IMR-90 (cell line): ENCODE measurements around the gene SIGLEC7. TPM values are rescaled to one million over a fixed set of nuclear protein-coding genes. Genes with fewer than 3 reads are reported as not detected.

Source experiments
- ATAC-seq: fragments of 200-7000 bp; cut with Tn5 transposase; 2 replicates; pipeline ENCODE4 v1.9.1; 2020; ENCODE audit warnings: low read depth, mild to moderate bottlenecking, moderate library complexity
- BruUV-seq: library from RNA; stranded (reverse); fragments of 400-500 nt; replicated peaks from 2 replicates; lab custom pipeline; 2021; lab: Mats Ljungman, UMichigan
- CTCF ChIA-PET: fragments of 300-600 bp; formaldehyde crosslinking; extraction: SDS; loops from one replicate; lab custom pipeline; 2021; ENCODE audit warnings: antibody characterized with exemption; lab: Yijun Ruan, JAX
- POLR2A ChIA-PET: fragments of 300-600 bp; sonication (Branson Sonifier 250); formaldehyde crosslinking; loops from one replicate; lab custom pipeline; 2022; ENCODE audit warnings: antibody characterized with exemption; ENCODE audit not compliant: unreplicated experiment; lab: Charles Lee
- DNase-seq: peaks from one replicate; pipeline ENCODE4 v3.0.0; 2013
- H2AFZ ChIP-seq: replicated peaks from 2 replicates; pipeline ENCODE3; 2013; ENCODE audit warnings: low read length, mild to moderate bottlenecking; ENCODE audit not compliant: poor library complexity
- H2AK5ac ChIP-seq: 2 replicates; pipeline ENCODE4 v1.6.1; 2013; ENCODE audit warnings: low read depth, low read length, inconsistent platforms
- H2AK9ac ChIP-seq: replicated peaks from 2 replicates; pipeline ENCODE3; 2013; ENCODE audit warnings: mild to moderate bottlenecking, low read depth, low read length, moderate library complexity; ENCODE audit not compliant: poor library complexity
- H2BK120ac ChIP-seq: 2 replicates; pipeline ENCODE4 v1.6.1; 2013; ENCODE audit warnings: low read depth, low read length, inconsistent platforms
- H2BK15ac ChIP-seq: 3 replicates; pipeline ENCODE4 v1.6.1; 2013; ENCODE audit warnings: low read depth, low read length, inconsistent platforms
- H2BK20ac ChIP-seq: 2 replicates; pipeline ENCODE4 v1.6.1; 2013; ENCODE audit warnings: low read depth, mild to moderate bottlenecking, inconsistent platforms, low read length, moderate library complexity
- H2BK5ac ChIP-seq: 2 replicates; pipeline ENCODE4 v1.6.1; 2013; ENCODE audit warnings: mild to moderate bottlenecking, low read depth, low read length, inconsistent platforms; ENCODE audit not compliant: poor library complexity, severe bottlenecking
- H3K14ac ChIP-seq: replicated peaks from 2 replicates; pipeline ENCODE4 v1.6.1; 2013; ENCODE audit warnings: low read depth, low read length, inconsistent platforms
- H3K18ac ChIP-seq: 2 replicates; pipeline ENCODE4 v1.6.1; 2013; ENCODE audit warnings: low read depth, low read length, control low read depth
- H3K23ac ChIP-seq: 2 replicates; pipeline ENCODE4 v1.6.1; 2013; ENCODE audit warnings: low read depth, low read length, inconsistent platforms
- H3K27ac ChIP-seq: 2 replicates; pipeline ENCODE4 v1.5.1; 2013; ENCODE audit warnings: mild to moderate bottlenecking, control low read depth, low read length; ENCODE audit not compliant: insufficient read depth
- H3K27me3 ChIP-seq: 2 replicates; pipeline ENCODE4 v1.6.1; 2013; ENCODE audit warnings: low read length; ENCODE audit not compliant: control insufficient read depth, insufficient read depth
- H3K36me3 ChIP-seq: 2 replicates; pipeline ENCODE4 v1.6.1; 2013; ENCODE audit warnings: low read length, mixed read lengths; ENCODE audit not compliant: control insufficient read depth, insufficient read depth
- H3K4ac ChIP-seq: 2 replicates; pipeline ENCODE4 v1.6.1; 2013; ENCODE audit warnings: low read depth, low read length, inconsistent platforms
- H3K4me1 ChIP-seq: 2 replicates; pipeline ENCODE4 v1.6.1; 2013; ENCODE audit warnings: low read length, mixed read lengths; ENCODE audit not compliant: control insufficient read depth, insufficient read depth
- H3K4me2 ChIP-seq: 2 replicates; pipeline ENCODE4 v1.6.1; 2013; ENCODE audit warnings: low read depth, mild to moderate bottlenecking, control low read depth, low read length, moderate library complexity
- H3K4me3 ChIP-seq: 2 replicates; pipeline ENCODE4 v1.5.1; 2013; ENCODE audit warnings: low read depth, mild to moderate bottlenecking, control low read depth, low read length, moderate library complexity; ENCODE audit not compliant: insufficient read depth
- H3K56ac ChIP-seq: 2 replicates; pipeline ENCODE4 v1.6.1; 2013; ENCODE audit warnings: low read length, inconsistent platforms; ENCODE audit not compliant: insufficient read depth; ENCODE audit errors: extremely low read depth
- H3K79me1 ChIP-seq, 2 experiments: 2 replicates each; pipeline ENCODE4 v1.6.1; 2013; ENCODE audit warnings: low read length in 2 of 2, inconsistent platforms in 1 of 2, low read depth in 1 of 2
- H3K9ac ChIP-seq: 2 replicates; pipeline ENCODE4 v1.6.1; 2013; ENCODE audit warnings: low read depth, low read length, control low read depth
- H3K9me1 ChIP-seq: 2 replicates; pipeline ENCODE4 v1.6.1; 2013; ENCODE audit warnings: low read length, inconsistent platforms; ENCODE audit not compliant: insufficient read depth
- H3K9me3 ChIP-seq: 2 replicates; pipeline ENCODE4 v1.6.1; 2013; ENCODE audit warnings: low read length; ENCODE audit not compliant: control insufficient read depth, insufficient read depth
- H4K20me1 ChIP-seq: 2 replicates; pipeline ENCODE4 v1.6.1; 2013; ENCODE audit warnings: low read length, inconsistent platforms; ENCODE audit not compliant: insufficient read depth
- H4K5ac ChIP-seq: 2 replicates; pipeline ENCODE4 v1.6.1; 2013; ENCODE audit warnings: mild to moderate bottlenecking, low read depth, low read length, control low read depth
- H4K8ac ChIP-seq, 2 experiments: 2 replicates each; pipeline ENCODE4 v1.6.1; 2013; ENCODE audit warnings: low read depth in 2 of 2, low read length in 2 of 2, control low read depth in 1 of 2, inconsistent platforms in 1 of 2
- H4K91ac ChIP-seq: 2 replicates; pipeline ENCODE4 v1.6.1; 2013; ENCODE audit warnings: low read depth, low read length, inconsistent platforms; ENCODE audit not compliant: insufficient read depth
- MAZ ChIP-seq: IDR thresholded peaks from 2 replicates; pipeline ENCODE4 v1.6.1; 2012; ENCODE audit warnings: low read depth, mild to moderate bottlenecking, low read length, improper control_type of control experiment, moderate library complexity, borderline replicate concordance
- NFE2L2 ChIP-seq: fragments of 150-350 bp; IDR thresholded peaks from 2 replicates; pipeline ENCODE4 v1.6.1; 2016; ENCODE audit warnings: low read depth, mild to moderate bottlenecking, low read length
- RCOR1 ChIP-seq: IDR thresholded peaks from 2 replicates; pipeline ENCODE4 v1.6.1; 2012; ENCODE audit warnings: mild to moderate bottlenecking, low read length, improper control_type of control experiment; ENCODE audit not compliant: insufficient replicate concordance
- RFX5 ChIP-seq: IDR thresholded peaks from 2 replicates; pipeline ENCODE4 v1.8.0; 2012; ENCODE audit warnings: low read depth, mild to moderate bottlenecking, low read length, moderate library complexity
- SMC3 ChIP-seq: fragments of 150-350 bp; IDR thresholded peaks from 2 replicates; pipeline ENCODE4 v1.6.1; 2016; ENCODE audit warnings: low read depth, mild to moderate bottlenecking, antibody characterized with exemption, low read length, moderate library complexity
- WGBS, 2 experiments: methylation state at CpG; one replicate each; pipeline versions ENCODE4 v1.1.5 to v1.1.7; 2013; ENCODE audit warnings: missing lambda C conversion rate in 2 of 2; ENCODE audit not compliant: insufficient read length in 1 of 2; ENCODE audit errors: extremely low coverage in 2 of 2; 5-methylcytosine and 5-hydroxymethylcytosine counted together
- dilution Hi-C: fragments of 300-500 bp; cut with HindIII; formaldehyde crosslinking; loops from one replicate; pipeline ENCODE4 v1.14.3; 2018; ENCODE audit warnings: low sequenced_read_pairs; ENCODE audit not compliant: unreplicated experiment
- in situ Hi-C: fragments of 300-500 bp; cut with MboI; formaldehyde crosslinking; loops from 3 replicates; pipeline ENCODE4 v1.14.3; 2019; ENCODE audit warnings: low sequenced_read_pairs, inconsistent platforms, mixed read lengths
- intact Hi-C: fragments of 100-400 bp; cut with micrococcal nuclease; formaldehyde crosslinking; loops from 2 replicates; pipeline ENCODE4 v1.10.0; 2022
- polyA plus RNA-seq, 3 experiments: library from polyadenylated mRNA; depleted of rRNA; stranded (reverse); fragments of >200 nt; gene quantifications; 2 replicates each; pipeline ENCODE4 v1.2.3, GENCODE V29; 2012; ENCODE audit warnings: low replicate concordance in 1 of 3
- total RNA-seq: library from RNA; depleted of rRNA; stranded (reverse); fragments of >200 nt; gene quantifications from 2 replicates; pipeline ENCODE4 v1.2.3, GENCODE V29; 2012

The SIGLEC7 gene
- total and polyA plus RNA-seq, 2 of the 4 experiments (the other 2 are of a cell fraction) = not detected

DNA sequence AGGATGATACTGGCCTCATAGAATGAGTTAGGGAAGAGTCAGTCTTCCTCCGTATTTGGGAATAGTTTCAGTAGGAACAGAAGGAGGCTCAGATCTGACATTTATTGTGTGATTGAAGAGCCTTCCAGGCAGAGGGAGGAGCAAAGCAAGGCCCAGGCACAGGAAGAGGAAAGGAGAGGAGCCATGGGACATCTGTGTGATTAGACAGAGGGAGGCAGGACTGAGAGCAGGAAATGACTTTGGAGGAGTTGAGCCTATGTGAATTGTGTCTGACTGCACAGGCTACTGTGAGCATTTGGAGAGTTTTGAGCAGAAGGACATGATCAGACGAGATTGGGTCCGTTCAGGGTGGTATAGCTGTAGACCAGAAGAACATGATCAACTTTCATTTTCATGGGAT is 8.5 kb downstream of the SIGLEC7 start:
- in situ Hi-C loops (no loop called here), intact Hi-C loops (no loop called here), dilution Hi-C loops (no loop called here)
- Histone ChIP-seq H4K8ac (no peak overlapping the region), H3K27ac (no peak overlapping the region), H3K9ac (no peak overlapping the region), H3K9me3 (no peaks in the 10 kb centered on the region), H2BK120ac (no peak overlapping the region), H4K20me1 (no peaks in the 10 kb centered on the region), H3K4me3 (no peak overlapping the region), H3K36me3 (no peaks in the 10 kb centered on the region), H4K91ac (no peak overlapping the region), H2BK20ac (no peak overlapping the region), H2BK15ac (no peak overlapping the region), H3K23ac (no peak overlapping the region), H3K14ac (no peak overlapping the region), H3K4me1 (no peaks in the 10 kb centered on the region), H3K9me1 (no peaks in the 10 kb centered on the region), H3K79me1 (no peaks in the 10 kb centered on the region), H3K4me2 (no peak overlapping the region), H3K4ac (no peak overlapping the region), H4K5ac (no peak overlapping the region), H2AK9ac (no peak overlapping the region), H3K27me3 (0 out of 2 replicates have a peak, but pooled peaks cover 3% of the 10 kb centered on the region), H3K56ac (no peak overlapping the region), H2AK5ac (no peak overlapping the region), H2AFZ (no peak overlapping the region), H3K18ac (no peak overlapping the region), H2BK5ac (no peak overlapping the region)
- ATAC-seq (no peak), DNase-seq (no peak)
- ChIA-PET POLR2A (no interaction called here), CTCF (no interaction called here)
- TF ChIP-seq RCOR1 (no peak), MAZ (no peak), NFE2L2 (no peak), RFX5 (no peak), SMC3 (no peak)
- BruUV-seq = no TSS peak
- 44% methylated on average over 1 of the region's 3 CpGs; no CpG with 5 or more reads in 1 of the 2 experiments for WGBS, 2 experiments
